Cortex of kidney (tissue), 1 donor: ENCODE measurements around the gene CRBN.
A peak's percentile ranks its signal among the peaks of the same experiment; 100 is the strongest.

Source experiments
- DNase-seq: peaks from one replicate; lab custom pipeline; 2025; lab: John Stamatoyannopoulos, UW

The CRBN gene

GRCh38 chr3:3170998-3171397 is 8.5 kb downstream of the CRBN start:
- DNase-seq: no peak

DNA sequence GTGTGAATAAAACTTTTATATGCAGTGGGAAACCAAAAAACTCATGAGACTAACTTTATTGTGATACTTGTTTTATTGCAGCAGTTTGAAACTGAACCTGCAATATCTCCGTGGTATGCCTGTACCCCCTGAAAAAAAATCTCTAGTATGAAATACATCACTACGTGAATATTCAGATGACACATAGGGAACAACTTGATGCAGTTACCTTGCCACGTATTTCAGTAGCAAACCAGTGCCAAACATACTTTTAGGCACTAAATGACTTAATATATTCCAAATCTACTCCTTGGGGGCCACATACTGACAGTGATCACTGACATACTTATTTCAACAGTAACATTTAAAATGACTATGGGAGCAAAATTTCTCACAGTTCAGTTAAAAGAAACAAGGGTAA is 13.8 kb downstream of the CRBN start:
- DNase-seq: no peak

- no peak for DNase-seq
Observed at GRCh38 chr3:3165241-3165640, 14.2 kb downstream of the CRBN start.

DNA sequence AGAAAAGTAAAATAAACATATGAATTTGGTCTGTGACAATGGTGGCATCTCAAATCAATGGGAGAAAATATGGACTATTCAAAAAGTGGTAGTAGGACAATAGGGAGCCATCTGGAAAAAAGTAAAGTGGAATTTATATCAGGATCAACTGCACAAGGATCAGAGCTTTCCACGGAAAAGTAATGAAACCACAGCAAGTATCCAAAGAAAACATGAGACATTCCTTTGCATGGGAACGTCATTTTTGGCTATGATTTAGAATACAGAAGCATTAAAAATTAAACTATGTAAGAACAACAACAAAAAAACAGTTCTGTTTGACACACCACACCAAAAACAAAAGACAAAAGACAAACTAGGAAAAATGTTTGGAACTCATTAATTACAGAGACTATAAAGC is 18.7 kb downstream of the CRBN start:
- no peak for DNase-seq

DNA sequence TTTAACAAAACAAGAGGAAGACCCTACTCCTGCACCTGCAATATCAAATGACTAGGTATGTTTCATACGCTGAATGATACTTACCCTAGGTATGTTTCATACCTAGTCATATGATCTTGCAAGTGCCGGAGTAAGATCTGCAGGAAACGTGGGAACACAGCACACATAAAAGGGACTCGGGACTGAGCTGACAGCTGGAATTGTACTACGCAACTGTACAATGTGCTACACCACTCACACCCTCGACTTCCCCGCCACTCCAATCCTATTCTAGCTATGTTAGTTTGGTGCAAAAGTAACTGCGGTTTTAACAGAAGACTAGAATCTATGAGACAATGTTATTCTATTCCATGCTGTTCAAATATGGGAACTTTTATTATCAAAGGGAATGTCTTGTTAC is 22.0 kb downstream of the CRBN start:
- DNase-seq: no peak

DNA sequence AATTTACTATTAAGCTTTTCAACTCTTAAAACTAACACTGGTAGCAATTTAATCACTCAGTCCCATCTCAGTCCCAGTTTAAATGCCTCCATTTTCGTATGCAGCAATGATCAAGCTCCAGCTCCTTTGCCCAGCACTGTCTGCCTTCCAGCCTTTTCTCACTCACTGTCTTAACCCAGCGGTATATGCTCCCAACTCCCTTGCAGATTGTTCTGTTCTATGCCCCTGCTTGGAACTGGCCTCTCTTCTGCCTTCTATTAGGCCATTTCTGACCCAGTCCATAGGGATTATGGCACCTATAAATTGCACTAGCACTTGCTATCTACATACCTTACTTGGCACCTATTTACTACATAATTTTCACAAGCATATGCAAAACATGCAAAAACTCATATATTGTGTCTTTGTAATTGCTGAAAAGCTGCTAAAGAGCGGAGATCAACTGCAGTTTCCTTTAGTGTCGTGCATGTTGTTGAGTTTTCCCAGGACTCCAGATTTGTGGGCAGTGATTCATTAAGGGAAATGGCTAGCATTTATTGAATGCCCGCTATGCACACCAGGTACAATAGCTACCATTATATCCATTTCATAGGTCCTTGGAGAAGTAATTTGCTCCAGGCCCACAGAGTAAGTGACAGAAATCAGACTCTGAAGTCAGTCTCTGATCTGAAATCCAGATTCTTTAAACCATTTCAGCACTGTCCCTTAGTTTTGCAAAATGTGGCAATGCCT is 24.4 kb downstream of the CRBN start:
- DNase-seq: no peak

DNA sequence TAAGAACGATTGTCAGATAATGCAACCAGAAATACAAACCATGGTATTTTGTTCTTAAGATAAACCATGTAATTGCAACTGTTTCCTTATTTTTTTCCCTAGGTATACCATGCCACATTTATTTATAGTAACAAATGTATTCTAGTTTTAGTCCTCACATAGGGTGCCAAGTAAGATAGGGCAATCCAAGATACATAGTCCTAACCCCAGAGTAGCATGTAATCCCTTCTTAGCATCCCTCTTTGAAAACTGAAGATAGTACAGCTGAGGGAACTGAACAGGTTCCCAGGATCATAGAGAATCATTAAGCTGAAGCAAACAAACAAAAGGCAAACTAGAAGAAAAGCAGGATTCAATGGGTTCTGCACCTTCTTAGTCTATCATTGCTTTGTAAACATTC is 28.0 kb downstream of the CRBN start:
- no peak for DNase-seq

DNA sequence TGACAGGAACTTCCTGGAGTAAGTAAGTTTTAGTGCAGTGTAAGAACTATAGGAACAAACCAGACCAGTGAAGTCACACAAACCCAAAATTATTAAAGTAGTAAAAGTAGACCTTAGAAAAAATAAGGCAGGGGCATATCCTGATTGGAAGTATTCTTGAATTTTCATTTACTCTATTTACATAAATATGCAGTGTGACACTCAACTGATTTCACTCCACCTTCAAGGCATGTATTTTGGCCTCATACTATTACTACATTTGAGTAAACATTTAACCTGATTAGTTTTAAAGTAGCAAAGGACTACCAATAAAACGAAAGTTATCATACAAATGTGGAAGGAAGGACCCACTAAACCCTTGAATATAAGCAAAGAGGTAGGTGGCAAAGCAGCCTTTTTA is 29.9 kb downstream of the CRBN start:
- no peak for DNase-seq

DNA sequence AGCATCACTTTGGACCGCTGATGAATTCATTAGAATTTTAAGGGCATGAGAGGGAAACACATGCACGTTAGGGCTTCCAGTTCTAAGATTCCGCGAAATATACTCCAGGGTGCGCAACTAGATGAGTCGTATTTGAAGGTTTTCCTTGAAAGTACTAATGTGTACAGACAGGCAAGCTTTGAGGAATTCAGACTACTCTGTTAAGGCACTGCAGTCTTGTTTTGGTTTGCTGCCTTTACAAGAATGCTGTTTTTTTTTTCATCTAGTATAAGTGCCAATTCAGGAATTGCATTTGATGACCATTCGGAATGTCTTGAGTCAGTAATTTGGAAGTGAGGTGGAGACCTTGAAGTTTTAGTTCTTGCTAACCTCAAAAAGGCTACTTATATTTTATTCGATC is 33.7 kb downstream of the CRBN start:
- DNase-seq: no peak

DNA sequence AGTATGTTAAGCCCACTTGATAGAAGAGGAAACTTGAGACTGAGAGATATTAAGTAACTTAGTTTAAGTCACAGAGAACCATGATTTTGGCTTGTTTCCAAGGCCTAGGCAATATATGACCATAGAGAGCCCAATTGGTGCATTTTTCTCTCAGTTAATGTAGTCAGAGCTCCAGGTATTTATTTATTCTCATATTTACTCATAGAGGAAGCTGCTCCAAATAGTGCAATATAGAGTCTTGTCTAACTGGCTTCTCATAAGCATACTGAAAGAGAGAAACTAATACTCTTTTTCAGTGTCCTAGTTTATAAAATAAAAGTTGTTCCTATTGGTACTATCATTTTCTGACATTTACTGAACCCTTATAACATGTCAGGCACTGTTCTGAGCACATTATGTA is 37.6 kb downstream of the CRBN start:
- DNase-seq: no peak

DNA sequence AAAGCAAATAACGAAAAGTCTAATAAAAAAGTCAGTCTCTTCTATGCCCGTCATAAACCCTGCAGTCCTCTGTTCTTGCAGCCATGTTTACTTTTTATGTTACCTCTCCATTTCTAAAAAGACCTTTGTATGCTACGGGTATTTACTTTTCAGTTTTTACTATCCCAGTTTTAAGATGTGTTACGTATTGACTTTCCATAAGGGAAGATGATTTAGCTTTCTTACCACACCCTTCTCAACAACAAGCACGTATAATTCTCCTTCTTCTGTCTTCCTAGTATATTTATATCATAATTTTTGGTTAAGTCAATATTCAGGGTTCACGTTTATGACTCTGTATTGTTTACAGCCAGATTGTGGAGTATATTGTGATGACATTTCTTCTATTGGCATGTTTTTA is 42.0 kb downstream of the CRBN start:
- no peak for DNase-seq

GRCh38 chr3:3134750-3135448 is 44.6 kb downstream of the CRBN start:
- DNase-seq: no peak

DNA sequence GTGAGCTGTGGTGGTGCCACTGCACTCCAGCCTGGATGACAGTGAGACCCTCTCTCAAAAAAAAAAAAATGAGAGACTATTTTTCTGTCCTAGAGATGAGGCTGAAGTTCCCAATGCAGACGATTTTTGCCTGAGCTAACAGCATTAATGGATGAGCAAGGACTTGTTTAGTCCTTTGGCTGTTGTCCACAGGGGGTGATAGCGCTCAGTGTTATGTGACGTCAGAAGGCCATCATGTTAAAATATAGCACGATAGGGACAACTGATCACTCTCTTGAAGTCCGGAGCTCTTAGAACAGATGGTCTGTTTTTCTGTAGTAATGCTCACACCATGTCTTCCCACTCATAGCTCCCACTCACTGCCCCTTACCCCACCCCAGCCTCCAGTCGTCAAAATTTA is 46.0 kb downstream of the CRBN start:
- no peak for DNase-seq

GRCh38 chr3:3129579-3129978 is 49.9 kb downstream of the CRBN start:
- no peak for DNase-seq

- no peak for DNase-seq
Observed at GRCh38 chr3:3127432-3128010, 52.0 kb downstream of the CRBN start.

DNA sequence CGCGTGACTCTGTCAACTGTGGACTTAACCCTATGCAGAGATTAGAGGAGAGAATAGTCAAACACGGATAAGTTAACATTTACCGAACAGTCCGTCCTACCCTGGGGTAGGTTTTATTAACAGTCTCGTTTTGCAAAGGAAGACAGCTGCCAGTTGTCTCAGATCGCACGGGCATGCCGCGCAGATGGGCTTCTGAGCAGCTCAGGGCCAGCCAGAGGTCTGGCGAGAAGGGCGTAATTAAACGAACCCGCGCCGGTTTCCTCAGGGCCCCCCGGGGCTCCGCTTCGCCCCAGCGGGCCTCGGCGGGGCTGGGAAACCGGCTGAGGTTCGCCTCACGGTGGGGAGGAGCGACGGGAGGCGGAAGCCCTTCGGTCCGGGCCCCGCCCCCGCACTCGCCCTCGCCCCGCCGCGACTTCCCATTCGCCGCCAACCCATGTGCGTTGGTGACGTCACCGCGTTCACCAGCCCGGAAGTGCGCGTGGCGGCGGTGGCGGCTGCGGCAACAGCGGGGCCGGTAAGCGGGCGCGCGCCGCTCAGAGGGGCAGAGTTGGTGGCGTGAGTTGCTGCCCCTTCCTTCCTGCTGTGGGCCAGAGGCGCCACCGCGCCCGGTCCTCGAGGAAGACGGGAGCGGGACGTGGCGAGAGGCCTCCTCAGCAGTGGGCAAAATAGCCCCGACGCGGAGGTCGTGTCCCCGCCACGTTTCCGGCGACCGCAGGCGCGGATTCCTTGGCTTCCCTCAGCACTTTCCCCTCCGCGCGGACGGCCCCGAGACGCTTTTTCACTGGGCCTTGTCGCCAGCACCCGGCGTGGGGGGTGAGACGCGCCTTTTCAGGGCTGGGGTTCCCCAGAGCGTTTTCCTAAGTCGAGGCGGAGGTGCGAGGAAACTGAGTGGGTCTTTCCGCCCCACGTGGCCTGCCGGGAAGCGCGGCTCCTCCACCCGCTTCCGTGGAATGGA is 52.7 kb downstream of the CRBN start, which contains the start of gene TRNT1:
Gene TRNT1 (plus strand): TSS at position 464 of the 955 bp plus-strand sequence. CDS start 2,101 bp downstream, outside the sequence.
- DNase-seq: peak; percentile 33

DNA sequence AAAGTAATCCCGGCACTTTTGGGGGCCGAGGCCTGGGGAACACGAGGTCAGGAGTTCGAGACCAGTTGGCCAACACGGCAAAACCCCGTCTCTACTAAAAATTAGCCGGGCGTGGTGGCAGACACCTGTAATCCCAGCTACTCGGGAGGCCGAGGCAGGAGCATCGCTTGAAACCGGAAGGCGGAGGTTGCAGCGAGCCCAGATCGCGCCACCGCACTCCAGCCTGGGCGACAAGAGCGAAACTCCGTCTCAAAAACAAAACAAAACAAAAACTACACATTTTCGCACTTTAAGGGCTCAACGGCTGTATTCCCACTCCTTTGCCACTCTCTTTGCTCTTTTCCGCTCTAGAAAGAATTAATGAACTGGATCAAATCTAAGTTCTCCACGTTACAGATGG is 53.5 kb downstream of the CRBN start:
- no peak for DNase-seq

- DNase-seq: no peak
Observed at GRCh38 chr3:3119393-3119851, 60.1 kb downstream of the CRBN start.

DNA sequence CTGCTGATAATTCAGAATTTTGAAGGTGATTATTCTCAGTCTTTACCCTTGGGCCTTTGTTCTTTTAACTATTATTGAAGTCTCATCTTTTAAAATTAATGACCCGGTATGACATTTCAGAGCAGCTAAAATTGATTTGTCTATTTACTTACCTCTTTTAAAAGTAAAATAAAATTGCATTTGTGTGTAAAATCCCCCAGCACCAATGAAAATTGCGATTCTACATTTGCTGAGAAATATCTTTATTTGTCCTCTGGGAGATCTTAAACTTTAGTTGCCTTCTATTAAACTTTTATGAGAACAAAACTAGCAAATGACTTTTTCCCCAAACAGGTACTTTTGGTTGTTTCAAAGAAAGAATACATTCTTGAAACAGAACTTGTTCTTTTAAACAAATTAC is 61.8 kb downstream of the CRBN start:
- no peak for DNase-seq

GRCh38 chr3:3113042-3113709 is 66.3 kb downstream of the CRBN start:
- no peak for DNase-seq

DNA sequence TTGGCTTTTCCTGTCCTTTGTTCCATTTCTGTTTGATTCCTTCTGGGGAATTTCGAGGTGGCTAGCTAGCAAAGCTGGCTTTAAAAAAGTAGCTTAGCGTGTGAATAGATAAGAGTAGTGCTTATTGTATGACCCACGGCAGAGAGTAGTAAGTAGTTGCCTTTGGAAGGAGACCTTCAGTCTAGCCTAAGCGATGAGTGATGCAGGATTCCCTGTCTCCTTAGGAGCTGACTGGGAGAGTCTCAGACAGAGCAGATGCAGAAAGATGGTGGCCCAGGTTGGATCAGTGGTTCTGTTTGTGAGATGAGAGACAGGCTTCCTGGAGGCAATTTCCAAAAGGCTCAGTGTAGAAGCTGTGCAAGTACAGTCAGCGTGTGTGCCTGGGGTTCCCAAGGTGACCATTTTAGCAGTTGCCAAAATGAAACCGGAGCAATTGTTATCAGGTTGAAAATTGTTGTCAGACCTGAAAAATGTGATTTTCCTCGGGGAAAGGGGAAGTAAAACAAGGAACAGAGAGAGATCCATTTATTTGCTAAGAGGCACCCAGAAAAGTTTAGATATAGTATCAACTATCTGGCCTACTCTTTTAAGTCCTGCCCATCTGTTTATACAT is 68.6 kb downstream of the CRBN start:
- no peak for DNase-seq
